MV-4-11 (cell line): Measurements from ENCODE around the gene RELT.

ENCODE experiments used
- DNase-seq: peaks from one replicate; lab custom pipeline; 2025; lab: John Stamatoyannopoulos, UW

Gene RELT

GRCh38 chr11:73404506-73405145, 28.4 kb downstream of the RELT start:
- no peak for DNase-seq

- no peak for DNase-seq
These were observed 28.9 kb downstream of the RELT start for GRCh38 chr11:73405146-73405510.

GRCh38 chr11:73406131-73406530, 29.9 kb downstream of the RELT start:
- DNase-seq: no peak

DNA sequence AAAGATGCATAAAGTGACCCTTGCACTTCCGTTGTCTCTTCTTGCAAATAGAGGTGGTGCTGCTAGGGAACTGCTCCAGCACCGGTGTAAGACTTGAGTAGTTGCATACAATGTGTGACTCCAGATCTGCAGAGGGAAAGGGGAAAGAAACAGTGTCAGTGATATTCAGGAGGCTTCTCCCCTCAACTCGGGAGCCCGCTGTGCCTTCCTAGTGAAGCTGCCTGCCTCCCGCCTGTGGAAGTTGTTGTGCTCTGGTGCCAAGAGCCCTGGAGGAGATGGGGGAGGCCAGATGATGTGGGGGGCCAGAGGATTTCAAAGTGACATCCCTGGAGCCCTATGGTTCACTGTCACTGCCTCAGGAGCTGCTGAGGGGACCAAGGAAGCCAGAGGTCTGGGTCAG, 30.4 kb downstream of the RELT start:
- no peak for DNase-seq

GRCh38 chr11:73409431-73409830, 33.2 kb downstream of the RELT start:
- no peak for DNase-seq

DNA sequence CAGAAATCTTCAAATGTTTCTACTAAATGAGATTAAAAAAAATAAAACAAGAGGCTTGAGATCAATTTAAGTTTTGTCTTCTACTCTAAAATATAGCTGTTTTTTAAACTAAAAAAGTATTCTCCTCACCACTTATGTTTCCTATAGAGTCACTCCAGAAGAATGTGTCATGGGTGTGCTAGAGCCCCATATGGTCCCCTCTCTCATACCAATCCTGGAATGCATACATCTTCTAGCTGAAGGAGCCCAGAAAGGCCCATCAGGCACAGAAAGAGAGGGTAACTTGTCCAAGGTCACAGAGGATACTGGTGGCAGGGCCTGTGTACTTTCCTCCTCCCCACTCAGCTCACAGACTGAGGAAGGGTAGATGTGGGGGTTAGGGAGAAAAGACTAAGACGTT, 34.4 kb downstream of the RELT start:
- DNase-seq: no peak

DNA sequence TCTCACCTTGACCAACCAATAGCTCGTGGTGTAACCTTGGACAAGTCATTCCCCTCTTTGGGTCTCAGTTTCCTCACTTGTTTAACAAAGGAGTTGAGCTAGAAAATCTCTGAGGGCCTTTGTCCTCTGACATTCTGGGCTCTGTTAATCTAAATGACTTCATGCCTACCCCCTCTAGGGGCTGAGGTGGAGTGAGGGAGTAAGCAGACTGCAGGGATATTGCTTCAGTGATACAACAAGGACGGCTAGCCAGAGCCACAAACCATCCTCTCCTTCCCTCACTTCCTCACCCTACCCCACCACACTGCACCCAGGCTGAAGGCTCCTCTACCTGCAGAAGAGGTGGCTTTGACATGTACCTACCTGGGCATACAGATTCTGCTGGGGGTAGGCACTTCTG, 34.8 kb downstream of the RELT start:
- DNase-seq: peak; percentile 27

DNA sequence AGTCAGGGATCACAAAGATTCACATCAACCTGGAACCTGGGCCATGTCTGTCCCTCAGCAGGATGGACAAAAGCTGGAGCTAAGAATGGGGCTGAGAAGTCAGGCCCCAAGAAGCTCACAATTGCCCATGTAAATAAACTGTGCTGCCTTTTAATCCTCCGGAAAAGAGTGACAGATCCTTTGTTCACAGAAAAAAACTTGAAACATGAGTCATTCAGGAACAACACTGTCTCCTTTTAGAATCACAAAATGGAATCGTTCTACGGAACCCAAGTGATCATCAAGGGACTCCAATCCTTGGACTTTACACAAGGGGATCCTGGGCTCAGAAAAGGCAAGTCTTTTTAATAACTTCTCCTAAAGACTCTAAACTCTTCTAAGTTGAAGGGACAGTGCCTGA, 36.1 kb downstream of the RELT start:
- DNase-seq: peak; percentile 50

- peak; percentile 87 for DNase-seq
These were observed 37.1 kb downstream of the RELT start for GRCh38 chr11:73413256-73413655.

DNA sequence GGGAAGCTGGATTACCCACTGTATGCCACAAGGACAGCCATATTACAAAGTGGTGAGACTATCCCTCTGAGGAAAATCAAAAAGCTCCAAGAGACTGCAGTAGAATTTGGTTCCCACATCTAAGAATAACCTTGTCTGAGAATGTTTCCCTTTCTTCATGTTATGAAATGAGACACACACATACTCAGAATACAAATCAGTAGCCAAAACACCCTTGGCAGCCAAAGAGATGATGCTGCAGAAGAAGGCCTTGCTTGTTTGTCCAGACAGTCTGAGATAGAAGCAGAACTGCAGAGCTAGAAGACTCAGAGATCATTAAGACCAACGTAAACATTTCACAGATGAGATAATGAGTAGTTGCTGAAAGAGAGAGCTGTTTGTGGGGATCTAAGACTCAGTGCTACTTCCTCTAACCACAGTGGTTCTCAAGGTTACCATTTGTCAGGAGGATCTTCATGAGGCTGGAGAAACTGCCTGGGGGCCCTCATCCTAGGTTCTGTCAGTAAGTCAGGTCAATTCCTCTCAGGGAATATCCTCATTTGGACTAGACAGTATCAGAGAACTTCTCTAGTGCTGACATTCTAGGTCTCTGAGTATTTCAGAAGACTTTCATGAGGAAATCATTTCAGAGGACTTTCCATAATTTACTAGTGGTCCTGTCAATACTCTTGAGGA, 38.9 kb downstream of the RELT start:
- peak; percentile 88 for DNase-seq

DNA sequence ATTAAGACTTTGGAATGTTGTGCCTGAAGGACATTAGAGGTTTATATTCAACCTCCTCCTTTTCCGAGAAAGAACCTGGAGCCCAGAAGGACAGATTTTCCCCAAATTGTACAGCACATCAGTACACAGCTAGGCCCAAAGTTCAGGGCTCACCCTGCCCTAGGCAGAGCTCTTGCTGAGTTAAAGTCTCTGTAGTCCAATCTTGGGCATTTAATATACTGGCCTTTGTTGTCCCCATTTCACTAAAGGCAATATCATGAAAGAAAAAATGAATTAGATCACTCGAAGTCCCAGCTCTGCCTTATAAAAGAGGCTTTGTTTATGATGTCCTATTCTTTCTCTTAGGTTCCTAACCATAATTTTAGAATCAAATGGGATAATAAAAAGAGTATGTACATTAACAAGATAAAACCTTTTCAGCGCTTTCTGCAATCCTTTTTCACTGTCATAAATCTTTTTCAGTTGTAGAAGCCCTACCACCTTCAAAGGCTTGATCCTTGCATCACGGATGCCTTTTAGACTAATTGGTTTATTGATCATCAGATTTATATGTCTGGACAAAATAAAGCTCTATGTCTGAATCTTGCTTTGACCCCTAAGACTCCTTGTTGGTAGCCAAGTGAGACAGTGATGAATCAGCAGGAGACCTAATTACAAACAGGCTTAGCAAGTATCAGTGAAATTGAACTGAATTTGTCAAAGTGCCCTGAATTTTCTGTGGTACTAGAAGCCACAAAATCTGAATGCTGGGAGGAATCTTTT, 39.8 kb downstream of the RELT start:
- no peak for DNase-seq

DNA sequence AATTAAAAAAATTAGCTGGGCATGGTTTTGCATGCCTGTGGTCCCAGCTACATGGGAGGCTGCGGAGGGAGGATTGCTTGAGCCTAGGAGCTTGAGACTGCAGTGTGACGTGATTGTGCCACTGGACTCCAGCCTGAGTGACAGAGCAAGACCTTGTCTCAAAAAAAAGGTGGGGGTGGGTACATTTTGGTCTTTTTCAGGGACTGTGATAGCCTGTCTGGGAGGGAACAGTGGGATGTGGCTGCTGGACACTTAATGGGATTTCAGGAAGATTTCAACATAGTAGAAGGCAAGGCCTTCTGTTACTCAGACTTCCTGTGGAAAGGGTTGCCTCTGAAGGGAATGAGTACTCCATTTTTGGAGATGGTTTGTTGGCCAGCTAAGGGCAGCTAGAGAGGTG, 40.6 kb downstream of the RELT start:
- no peak for DNase-seq

GRCh38 chr11:73420136-73420535, 43.9 kb downstream of the RELT start:
- no peak for DNase-seq

GRCh38 chr11:73422886-73423285, 46.7 kb downstream of the RELT start:
- DNase-seq: peak; percentile 63

- no peak for DNase-seq
These were observed 47.3 kb downstream of the RELT start for GRCh38 chr11:73423506-73423905.

GRCh38 chr11:73425108-73425507, 48.9 kb downstream of the RELT start:
- DNase-seq: peak; percentile 96

- no peak for DNase-seq
These were observed 50.1 kb downstream of the RELT start for GRCh38 chr11:73426219-73426850.

DNA sequence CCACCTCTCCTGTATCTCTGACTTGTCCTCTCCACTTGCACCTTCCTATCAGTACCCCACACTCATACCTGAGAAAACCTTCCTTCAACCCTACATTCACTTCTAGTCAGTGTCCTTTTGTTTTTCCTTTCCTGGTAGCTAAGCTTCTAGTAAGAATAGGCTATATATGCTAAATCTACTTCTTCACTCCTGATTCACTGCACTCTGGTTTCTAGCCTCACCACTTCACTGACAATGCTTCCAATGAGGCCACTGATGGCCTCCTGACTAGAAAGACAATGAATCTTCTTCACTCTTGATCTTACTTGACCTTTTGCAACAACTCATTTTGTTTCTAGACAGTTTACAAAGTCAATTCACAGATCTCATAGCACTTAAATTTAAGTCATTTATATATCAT, 52.0 kb downstream of the RELT start:
- no peak for DNase-seq

- DNase-seq: no peak
These were observed 52.5 kb downstream of the RELT start for GRCh38 chr11:73428699-73429098.

DNA sequence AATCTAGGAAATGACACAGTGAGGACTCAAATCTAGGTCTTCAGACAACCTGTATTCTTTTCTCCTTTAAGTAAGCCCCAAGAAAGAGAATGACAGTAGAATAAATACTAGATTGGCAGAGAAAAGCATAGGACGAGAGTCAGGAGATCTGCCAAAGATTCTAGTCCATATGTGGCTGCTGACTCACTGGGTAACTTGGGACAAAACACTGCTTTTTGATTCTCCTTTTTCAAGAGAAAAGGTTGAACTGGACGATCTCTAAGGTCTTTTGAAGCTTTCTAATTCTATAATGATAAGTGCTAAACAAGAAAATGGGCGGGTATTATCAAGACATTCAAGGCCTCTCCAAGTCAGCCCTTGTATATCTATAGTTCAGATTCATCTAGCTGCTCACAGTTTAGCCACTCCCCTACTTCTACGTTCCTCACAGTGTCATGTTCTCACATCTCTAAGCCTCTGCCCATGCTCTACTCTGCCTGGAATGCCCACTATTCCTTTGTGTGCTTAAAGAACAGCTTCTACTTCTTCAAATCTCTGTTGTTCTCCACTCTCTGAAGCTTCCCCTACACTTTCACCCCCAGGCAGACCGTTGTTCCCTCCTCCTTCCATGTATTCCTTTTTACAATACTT, 53.0 kb downstream of the RELT start:
- no peak for DNase-seq

- DNase-seq: no peak
These were observed 54.1 kb downstream of the RELT start for GRCh38 chr11:73430326-73430725.

- no peak for DNase-seq
These were observed 55.2 kb downstream of the RELT start for GRCh38 chr11:73431396-73431795.
